Measurements from ENCODE around the gene HP. TPM values are rescaled to one million over a fixed set of nuclear protein-coding genes. Genes with fewer than 3 reads are reported as not detected.
"Not testable (repeated sequence)": the region's sequence is repeated elsewhere in the genome, so short reads cannot be mapped to it uniquely, and the experiment has no call there.

Gene HP
- total RNA-seq, 1 experiment from 2014 or later: not detected

DNA sequence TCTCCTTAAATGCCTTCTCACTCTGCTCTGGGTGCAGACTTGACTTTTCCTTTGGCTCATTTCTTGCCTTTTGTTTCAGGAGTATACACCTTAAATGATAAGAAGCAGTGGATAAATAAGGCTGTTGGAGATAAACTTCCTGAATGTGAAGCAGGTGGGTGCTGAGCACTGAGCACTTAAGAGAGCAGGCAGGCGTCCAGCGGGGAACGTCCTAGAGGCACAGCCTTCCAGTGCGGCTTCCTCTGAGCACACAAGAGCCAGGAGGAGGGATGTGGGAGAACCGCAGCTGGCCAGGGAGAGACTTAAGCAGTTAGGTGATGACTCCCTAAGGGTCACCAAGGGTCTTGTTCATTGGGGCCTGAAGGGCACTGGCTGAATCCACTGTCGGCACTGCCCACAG lies 3.0 kb downstream of the HP start:
- H3K36me3 ChIP-seq; H3K27me3 ChIP-seq; DNase-seq; H3K27ac ChIP-seq; H3K4me1 ChIP-seq; H3K4me3 ChIP-seq; H3K9me3 ChIP-seq (replicated peaks): not testable (repeated sequence)

- DNase-seq; H3K36me3 ChIP-seq; H3K9me3 ChIP-seq (replicated peaks); H3K4me1 ChIP-seq; H3K27ac ChIP-seq; H3K27me3 ChIP-seq; H3K4me3 ChIP-seq: not testable (repeated sequence)
Observed at GRCh38 chr16:72059060-72059459, 4.8 kb downstream of the HP start.

GRCh38 chr16:72060405-72060804 lies 6.1 kb downstream of the HP start:
- no peak overlapping the region for H3K4me3 ChIP-seq
- H3K36me3 ChIP-seq: no peaks in the 10 kb centered on the region
- H3K27ac ChIP-seq: no peak overlapping the region
- no peaks in the 10 kb centered on the region for H3K4me1 ChIP-seq
- DNase-seq: no peak
- no peaks in the 10 kb centered on the region for H3K27me3 ChIP-seq
- H3K9me3 ChIP-seq (replicated peaks): no peaks in the 10 kb centered on the region

GRCh38 chr16:72061564-72061963 lies 7.3 kb downstream of the HP start:
- Histone ChIP-seq H3K27ac (no peak overlapping the region), H3K9me3 (replicated peaks) (no peaks in the 10 kb centered on the region), H3K4me1 (no peaks in the 10 kb centered on the region)

GRCh38 chr16:72064361-72064894 lies 10.1 kb downstream of the HP start:
- DNase-seq: no peak
- Histone ChIP-seq H3K27me3 (no peaks in the 10 kb centered on the region), H3K4me3 (no peak overlapping the region), H3K36me3 (no peaks in the 10 kb centered on the region), H3K4me1 (no peaks in the 10 kb centered on the region), H3K9me3 (replicated peaks) (no peaks in the 10 kb centered on the region), H3K27ac (no peak overlapping the region)

More at GRCh38 chr16:72061564-72061963, 7.3 kb downstream of the HP start:
- no peak overlapping the region for H3K4me3 ChIP-seq
- no peaks in the 10 kb centered on the region for H3K36me3 ChIP-seq
- no peaks in the 10 kb centered on the region for H3K27me3 ChIP-seq
- DNase-seq: no peak

DNA sequence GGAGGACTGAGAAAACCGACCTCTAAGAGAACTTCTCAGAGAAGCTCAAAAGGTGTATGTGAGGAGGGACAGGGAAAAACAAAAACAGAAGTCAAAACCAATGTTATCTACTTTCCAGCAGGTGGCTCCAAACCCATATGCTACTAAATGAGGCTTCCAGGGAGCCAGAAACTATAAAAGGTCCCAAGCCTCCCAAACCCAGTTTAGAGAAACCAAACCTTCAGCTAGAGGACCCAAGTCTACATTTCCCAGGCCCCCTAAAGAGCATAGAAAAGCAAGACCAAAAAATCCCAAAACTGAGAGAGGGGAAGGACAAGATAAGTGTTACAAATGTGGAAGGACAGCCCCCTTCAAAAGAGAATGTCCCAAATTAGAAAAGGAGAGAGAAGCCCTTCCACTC lies 12.4 kb downstream of the HP start:
- H3K4me1 ChIP-seq: no peaks in the 10 kb centered on the region
- DNase-seq: peak in 1 of 2 experiments; percentile 46

GRCh38 chr16:72068930-72069329 lies 14.6 kb downstream of the HP start:
- H3K4me1 ChIP-seq: no peaks in the 10 kb centered on the region
- H3K27me3 ChIP-seq: no peaks in the 10 kb centered on the region
- no peak overlapping the region for H3K4me3 ChIP-seq
- H3K9me3 ChIP-seq (replicated peaks): no peaks in the 10 kb centered on the region
- H3K27ac ChIP-seq: no peak overlapping the region
- no peaks in the 10 kb centered on the region for H3K36me3 ChIP-seq
- no peak for DNase-seq

More for the DNA sequence above, 12.4 kb downstream of the HP start:
- Histone ChIP-seq H3K27ac (no peak overlapping the region), H3K36me3 (no peaks in the 10 kb centered on the region), H3K9me3 (replicated peaks) (no peaks in the 10 kb centered on the region), H3K4me3 (no peak overlapping the region), H3K27me3 (no peaks in the 10 kb centered on the region)

- H3K4me3 ChIP-seq: no peak overlapping the region
- no peaks in the 10 kb centered on the region for H3K4me1 ChIP-seq
- H3K27ac ChIP-seq: no peak overlapping the region
- no peaks in the 10 kb centered on the region for H3K9me3 ChIP-seq (replicated peaks)
- H3K36me3 ChIP-seq: no peaks in the 10 kb centered on the region
- H3K27me3 ChIP-seq: no peaks in the 10 kb centered on the region
- DNase-seq: no peak
Observed at GRCh38 chr16:72072514-72073342, 18.4 kb downstream of the HP start.

- H3K27me3 ChIP-seq: no peaks in the 10 kb centered on the region
- DNase-seq: no peak
- no peak overlapping the region for H3K27ac ChIP-seq
- H3K4me3 ChIP-seq: no peak overlapping the region
- H3K4me1 ChIP-seq: no peaks in the 10 kb centered on the region
- no peaks in the 10 kb centered on the region for H3K9me3 ChIP-seq (replicated peaks)
- no peaks in the 10 kb centered on the region for H3K36me3 ChIP-seq
Observed at GRCh38 chr16:72073560-72074230, 19.4 kb downstream of the HP start.

DNA sequence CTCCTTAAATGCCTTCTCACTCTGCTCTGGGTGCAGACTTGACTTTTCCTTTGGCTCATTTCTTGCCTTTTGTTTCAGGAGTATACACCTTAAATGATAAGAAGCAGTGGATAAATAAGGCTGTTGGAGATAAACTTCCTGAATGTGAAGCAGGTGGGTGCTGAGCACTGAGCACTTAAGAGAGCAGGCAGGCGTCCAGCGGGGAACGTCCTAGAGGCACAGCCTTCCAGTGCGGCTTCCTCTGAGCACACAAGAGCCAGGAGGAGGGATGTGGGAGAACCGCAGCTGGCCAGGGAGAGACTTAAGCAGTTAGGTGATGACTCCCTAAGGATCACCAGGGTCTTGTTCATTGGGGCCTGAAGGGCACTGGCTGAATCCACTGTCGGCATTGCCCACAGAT lies 20.8 kb downstream of the HP start:
- not testable (repeated sequence) for DNase-seq; H3K36me3 ChIP-seq; H3K4me3 ChIP-seq; H3K27ac ChIP-seq; H3K4me1 ChIP-seq; H3K9me3 ChIP-seq (replicated peaks); H3K27me3 ChIP-seq

DNA sequence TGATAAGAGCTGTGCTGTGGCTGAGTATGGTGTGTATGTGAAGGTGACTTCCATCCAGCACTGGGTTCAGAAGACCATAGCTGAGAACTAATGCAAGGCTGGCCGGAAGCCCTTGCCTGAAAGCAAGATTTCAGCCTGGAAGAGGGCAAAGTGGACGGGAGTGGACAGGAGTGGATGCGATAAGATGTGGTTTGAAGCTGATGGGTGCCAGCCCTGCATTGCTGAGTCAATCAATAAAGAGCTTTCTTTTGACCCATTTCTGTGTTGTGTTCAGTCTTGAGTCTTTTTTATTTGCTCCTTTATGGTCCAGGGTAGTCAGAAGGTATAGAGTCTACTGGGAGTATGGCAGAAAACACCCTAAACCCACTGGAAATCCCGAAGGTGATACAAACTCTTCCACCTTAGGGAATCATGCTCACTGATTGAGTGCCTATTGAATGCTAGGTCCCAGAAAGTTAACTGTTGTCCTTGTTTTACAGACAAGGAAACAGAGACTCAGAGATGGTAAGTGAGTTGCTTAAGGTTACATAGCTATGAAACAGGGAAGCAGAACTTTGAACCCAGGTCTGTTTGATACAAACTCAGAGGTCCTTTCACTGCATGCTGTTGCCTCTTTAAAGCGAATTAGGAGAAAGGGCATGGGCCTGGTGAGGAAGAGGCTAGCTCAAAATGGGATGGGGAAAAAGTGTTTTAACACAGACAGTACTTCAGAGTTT lies 22.8 kb downstream of the HP start:
- not testable (repeated sequence) for H3K4me3 ChIP-seq; H3K27me3 ChIP-seq; H3K27ac ChIP-seq; H3K9me3 ChIP-seq (replicated peaks); H3K36me3 ChIP-seq; H3K4me1 ChIP-seq; DNase-seq

DNA sequence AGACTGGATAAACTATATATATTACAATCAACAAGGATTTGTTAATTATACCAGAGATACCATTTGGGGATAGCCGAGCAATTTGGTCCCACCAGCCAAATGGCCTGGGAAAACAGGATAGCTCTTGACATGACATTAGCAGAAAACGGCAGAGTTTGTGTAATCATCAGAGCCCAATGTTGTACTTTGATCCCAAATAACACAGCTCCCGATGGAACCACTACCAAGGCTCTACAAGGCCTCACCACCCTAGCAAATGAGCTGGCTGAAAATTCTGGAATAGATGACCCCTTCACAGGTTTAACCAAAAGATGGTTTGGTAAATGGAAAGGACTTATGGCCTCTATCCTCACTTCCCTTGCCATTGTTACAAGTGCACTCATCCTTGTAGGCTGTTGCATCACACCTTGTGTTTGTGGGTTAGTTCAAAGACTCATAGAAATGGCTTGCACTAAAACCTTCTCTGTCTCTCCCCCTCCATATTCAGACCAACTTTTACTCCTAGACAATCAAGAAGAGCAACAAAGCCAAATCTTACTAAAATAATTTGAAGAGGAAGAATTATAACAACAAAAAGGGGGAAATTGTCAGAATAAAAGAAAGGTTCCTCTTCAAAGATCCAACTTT lies 29.6 kb downstream of the HP start:
- Histone ChIP-seq H3K27me3 (no peaks in the 10 kb centered on the region), H3K4me3 (no peak overlapping the region), H3K36me3 (peaks cover 16% of the 10 kb centered on the region), H3K27ac (no peak overlapping the region), H3K9me3 (replicated peaks) (no peaks in the 10 kb centered on the region), H3K4me1 (no peaks in the 10 kb centered on the region)
- DNase-seq: no peak

- no peaks in the 10 kb centered on the region for H3K9me3 ChIP-seq (replicated peaks)
- DNase-seq: no peak
- H3K36me3 ChIP-seq: peaks cover 16% of the 10 kb centered on the region
- H3K27me3 ChIP-seq: no peaks in the 10 kb centered on the region
- no peak overlapping the region for H3K27ac ChIP-seq
- no peak overlapping the region for H3K4me3 ChIP-seq
- H3K4me1 ChIP-seq: no peaks in the 10 kb centered on the region
Observed at GRCh38 chr16:72084445-72084844, 30.1 kb downstream of the HP start.

GRCh38 chr16:72085002-72085401 lies 30.7 kb downstream of the HP start:
- Histone ChIP-seq H3K9me3 (replicated peaks) (no peaks in the 10 kb centered on the region), H3K27ac (no peak overlapping the region), H3K36me3 (peaks cover 16% of the 10 kb centered on the region), H3K4me3 (no peak overlapping the region), H3K27me3 (no peaks in the 10 kb centered on the region), H3K4me1 (no peaks in the 10 kb centered on the region)
- DNase-seq: no peak
